ENCODE measurements around the gene VPS37D.
A peak's percentile ranks its signal among the peaks of the same experiment; 100 is the strongest.
"Not testable (repeated sequence)": the region's sequence is repeated elsewhere in the genome, so short reads cannot be mapped to it uniquely, and the experiment has no call there.

Gene VPS37D

GRCh38 chr7:73667344-73668102 is at the start of gene VPS37D:
Gene VPS37D (plus strand): TSS chr7:73667831. CDS start chr7:73667959, 128 bp downstream.
- DNase-seq, result peak; percentile 87

- no peak for DNase-seq
Observed at GRCh38 chr7:73618538-73618937, 49.1 kb upstream of the VPS37D start.

GRCh38 chr7:73619394-73619793 is 48.2 kb upstream of the VPS37D start:
- DNase-seq, result not testable (repeated sequence)

GRCh38 chr7:73621168-73622063 is 46.2 kb upstream of the VPS37D start:
- no peak for DNase-seq

GRCh38 chr7:73622527-73622908 is 45.1 kb upstream of the VPS37D start:
- no peak for DNase-seq

- no peak for DNase-seq
Observed at GRCh38 chr7:73622909-73623797, 44.5 kb upstream of the VPS37D start.

GRCh38 chr7:73623798-73624668 is 43.6 kb upstream of the VPS37D start, which contains the start of gene MLXIPL:
Gene MLXIPL (minus strand): TSS chr7:73624522. CDS start chr7:73624492, 30 bp downstream.
- peak; percentile 47 for DNase-seq

- DNase-seq, result no peak
Observed at GRCh38 chr7:73624669-73625001, 43.0 kb upstream of the VPS37D start.

- DNase-seq, result no peak
Observed at GRCh38 chr7:73625276-73625675, 42.4 kb upstream of the VPS37D start.

GRCh38 chr7:73626814-73627213 is 40.8 kb upstream of the VPS37D start:
- no peak for DNase-seq

GRCh38 chr7:73628504-73628903 is 39.1 kb upstream of the VPS37D start:
- no peak for DNase-seq

GRCh38 chr7:73631558-73631957 is 36.1 kb upstream of the VPS37D start:
- DNase-seq, result no peak

- DNase-seq, result no peak
Observed at GRCh38 chr7:73633323-73633722, 34.3 kb upstream of the VPS37D start.

GRCh38 chr7:73633844-73634243 is 33.8 kb upstream of the VPS37D start:
- DNase-seq, result no peak

- no peak for DNase-seq
Observed at GRCh38 chr7:73635428-73636200, 32.0 kb upstream of the VPS37D start.

- DNase-seq, result no peak
Observed at GRCh38 chr7:73638911-73639310, 28.7 kb upstream of the VPS37D start.

- DNase-seq, result no peak
Observed at GRCh38 chr7:73642834-73643233, 24.8 kb upstream of the VPS37D start.

GRCh38 chr7:73644688-73645286 is 22.8 kb upstream of the VPS37D start:
- DNase-seq, result no peak

- DNase-seq, result no peak
Observed at GRCh38 chr7:73645643-73646174, 21.9 kb upstream of the VPS37D start.

Data from fibroblast of skin of right biceps (primary cell).